Activated CD4-positive, alpha-beta T cell treated with anti-CD3 and anti-CD28 coated beads for 24 hours (primary cell): ENCODE results near the gene CMA1.
"Not testable (repeated sequence)": the region's sequence is repeated elsewhere in the genome, so short reads cannot be mapped to it uniquely, and the experiment has no call there.

ENCODE experiments used
- DNase-seq, 2 donors: peaks; one replicate each; pipeline ENCODE4 v3.0.0-alpha.2; 2020; ENCODE audit warnings: low read depth in 2 of 2

CMA1 gene, protein sequence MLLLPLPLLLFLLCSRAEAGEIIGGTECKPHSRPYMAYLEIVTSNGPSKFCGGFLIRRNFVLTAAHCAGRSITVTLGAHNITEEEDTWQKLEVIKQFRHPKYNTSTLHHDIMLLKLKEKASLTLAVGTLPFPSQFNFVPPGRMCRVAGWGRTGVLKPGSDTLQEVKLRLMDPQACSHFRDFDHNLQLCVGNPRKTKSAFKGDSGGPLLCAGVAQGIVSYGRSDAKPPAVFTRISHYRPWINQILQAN

DNA sequence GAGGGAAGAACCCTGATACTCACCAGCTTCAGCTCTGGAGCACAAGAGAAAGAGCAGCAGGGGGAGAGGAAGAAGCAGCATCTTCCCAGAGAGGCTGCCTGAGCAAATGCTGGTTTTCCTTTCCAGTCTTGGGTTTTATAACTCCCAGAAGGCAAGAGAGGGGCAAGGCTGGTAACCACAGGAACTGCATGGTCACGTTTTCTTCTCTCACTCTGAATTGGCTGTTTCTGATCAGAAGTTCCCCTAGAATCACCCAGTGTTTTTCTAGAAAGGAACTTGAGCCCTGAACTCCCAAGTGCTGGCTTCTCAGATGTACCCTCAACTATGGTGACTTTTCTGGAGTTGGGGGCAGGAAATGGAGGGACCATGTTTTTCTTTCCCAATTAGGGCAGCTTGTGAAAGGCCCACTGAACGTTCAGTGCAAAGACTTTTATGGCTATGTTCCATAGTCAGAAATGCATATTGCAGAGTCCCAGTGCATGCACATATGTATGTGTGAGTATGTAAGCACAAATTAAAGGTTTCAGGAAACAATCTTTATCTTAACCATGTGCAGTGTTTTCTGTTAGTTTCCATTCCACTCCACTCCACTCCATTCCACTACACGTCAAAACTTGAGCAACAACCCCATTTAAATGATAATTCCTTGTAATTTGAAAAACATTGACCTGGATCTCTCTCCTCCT is at the start of gene CMA1:
Gene CMA1, minus strand, starts transcription at position 111 of the 686 bp plus-strand sequence. Its CDS starts 30 bp downstream, at position 81.
- no peak for DNase-seq

DNA sequence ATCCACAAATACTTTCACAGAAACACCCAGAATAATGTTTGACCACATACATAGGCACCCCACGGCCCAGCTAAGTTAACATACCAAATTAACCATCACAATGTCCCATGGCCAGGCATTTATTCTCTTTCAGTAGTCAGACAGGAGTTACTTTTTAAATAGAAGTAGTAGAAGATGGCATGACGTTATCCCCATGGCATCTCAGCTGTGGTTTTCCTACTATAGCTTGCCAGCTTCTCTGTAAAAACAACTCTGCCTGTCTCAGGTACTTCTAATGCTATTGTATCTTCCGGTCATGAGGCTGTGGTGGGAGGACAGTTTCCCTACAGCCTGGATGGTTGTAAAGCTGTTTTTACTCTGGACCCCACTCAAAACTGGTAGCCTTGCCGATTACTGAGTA is 48.7 kb upstream of the CMA1 start:
- DNase-seq, result no peak

DNA sequence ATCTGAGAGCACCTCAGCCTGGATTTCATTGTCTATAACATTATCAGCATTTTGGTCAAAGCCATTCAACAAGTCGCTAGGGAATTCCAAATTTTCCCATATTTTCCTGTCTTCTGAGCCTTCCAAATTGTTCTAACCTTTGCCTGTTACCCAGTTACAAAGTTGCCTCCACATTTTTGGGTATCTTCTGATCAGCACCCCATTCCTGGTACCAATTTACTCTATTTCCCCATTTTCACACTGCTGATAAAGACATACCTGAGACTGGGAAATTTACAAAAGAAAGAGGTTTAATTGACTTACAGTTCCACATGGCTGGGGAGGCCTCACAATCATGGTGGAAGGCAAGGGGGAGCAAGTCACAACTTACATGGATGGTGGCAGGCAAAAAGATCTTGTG is 41.0 kb upstream of the CMA1 start:
- DNase-seq, result not testable (repeated sequence)

DNA sequence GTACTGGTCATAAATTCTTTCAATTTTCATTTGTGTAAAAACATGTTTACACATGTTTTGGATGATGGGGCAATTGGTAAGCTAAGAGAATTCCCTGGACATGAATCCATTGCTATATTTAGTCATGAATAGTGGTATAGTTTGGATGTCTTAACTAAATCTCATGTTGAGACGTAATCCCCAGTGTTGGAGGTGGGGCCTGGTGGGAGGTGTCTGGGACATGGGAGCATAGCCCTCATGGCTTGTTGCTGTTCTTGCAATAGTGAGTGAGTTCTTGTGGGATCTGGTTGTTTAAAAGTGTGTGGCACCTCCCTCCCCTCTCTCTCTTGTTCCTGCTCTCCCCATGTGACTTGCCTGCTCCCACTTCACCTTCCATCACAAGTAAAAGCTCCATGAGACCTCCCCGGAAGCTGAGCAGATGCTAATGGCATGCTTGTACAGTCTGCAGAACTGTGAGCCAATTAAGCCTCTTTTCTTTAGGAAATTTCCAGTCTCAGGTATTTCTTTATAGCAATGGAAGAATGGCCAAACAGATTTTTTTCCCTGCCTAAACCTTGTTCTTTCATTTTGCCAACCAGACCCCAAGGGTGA is 34.4 kb upstream of the CMA1 start:
- no peak for DNase-seq

DNA sequence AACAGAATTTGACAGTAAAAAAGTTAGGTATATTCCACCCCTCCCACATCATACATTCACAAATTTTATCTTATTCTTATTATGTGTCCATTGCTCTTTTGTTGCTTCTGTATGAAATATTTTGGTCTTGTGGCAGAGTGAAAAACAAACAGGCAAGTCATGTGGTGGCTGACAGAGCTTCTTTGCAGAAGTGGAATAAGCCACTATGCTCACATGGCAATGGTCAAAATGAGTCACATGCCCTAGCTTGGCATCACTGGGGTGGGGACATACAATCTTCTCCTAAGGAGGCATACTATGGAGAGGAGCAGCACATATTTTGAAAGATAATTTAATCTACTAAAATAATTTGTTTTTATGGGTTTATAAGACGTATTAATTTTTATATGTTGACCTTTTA is 27.7 kb upstream of the CMA1 start:
- DNase-seq, result no peak

DNA sequence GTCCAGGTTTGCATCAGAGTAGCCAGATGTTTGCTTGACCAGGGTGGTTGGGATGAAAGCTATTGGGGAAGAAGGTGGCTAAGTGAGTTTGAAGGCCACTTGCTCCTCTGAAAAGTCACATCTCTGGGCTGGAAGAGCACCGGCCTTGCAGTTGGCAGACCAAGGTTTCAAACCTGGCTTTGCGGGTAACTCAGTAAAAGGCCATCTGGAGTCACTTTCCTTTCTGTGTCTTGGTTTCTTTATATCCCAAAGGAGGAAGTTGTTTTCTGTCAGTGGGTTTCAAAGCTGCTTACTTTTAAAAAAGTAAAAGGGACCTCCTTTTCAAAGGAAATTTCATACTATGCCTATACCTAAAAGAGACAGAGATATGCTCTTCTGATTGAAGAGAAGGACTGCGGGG is 26.2 kb upstream of the CMA1 start:
- no peak for DNase-seq

DNA sequence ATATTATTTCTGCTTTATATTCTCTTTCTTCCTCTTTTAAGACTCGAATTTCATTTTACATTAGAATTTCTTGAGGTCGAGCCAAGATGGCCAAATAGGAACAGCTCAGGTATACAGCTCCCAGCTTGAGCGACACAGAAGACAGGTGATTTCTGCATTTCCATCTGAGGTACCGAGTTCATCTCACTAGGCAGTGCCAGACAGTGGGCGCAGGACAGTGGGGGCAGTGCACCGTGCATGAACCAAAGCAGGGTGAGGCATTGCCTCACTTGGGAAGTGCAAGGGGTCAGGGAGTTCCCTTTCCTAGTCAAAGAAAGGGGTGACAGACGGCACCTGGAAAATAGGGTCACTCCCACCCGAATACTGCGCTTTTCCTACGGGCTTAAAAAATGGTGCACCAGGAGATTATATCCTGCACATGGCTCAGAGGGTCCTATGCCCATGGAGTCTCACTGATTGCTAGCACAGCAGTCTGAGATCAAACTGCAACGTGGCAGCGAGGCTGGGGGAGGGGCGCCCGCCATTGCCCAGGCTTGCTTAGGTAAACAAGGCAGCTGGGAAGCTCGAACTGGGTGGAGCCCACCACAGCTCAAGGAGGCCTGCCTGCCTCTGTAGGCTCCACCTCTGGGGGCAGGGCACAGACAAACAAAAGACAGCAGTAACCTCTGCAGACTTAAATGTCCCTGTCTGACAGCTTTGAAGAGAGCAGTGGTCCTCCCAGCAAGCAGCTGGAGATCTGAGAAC is 18.0 kb upstream of the CMA1 start:
- not testable (repeated sequence) for DNase-seq

DNA sequence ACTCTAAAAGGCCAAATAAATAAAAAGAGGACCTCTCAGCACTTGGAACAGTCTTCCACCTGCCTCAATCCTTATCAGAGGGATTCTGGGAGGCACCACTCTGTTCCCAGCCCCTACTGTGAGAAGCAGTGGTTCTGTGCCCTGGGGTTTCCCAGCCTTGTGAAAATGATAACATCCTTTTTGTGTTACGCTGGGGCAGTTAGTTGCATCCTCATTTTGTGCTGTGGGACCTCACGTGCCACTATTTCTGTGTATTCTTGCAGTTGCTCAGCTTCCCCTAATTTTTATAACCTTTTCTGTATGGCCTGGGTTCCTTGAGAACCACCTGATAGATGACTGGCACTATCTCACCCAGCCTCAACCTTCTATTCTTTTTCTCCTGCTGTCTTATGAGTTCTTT is 10.8 kb upstream of the CMA1 start:
- no peak for DNase-seq

DNA sequence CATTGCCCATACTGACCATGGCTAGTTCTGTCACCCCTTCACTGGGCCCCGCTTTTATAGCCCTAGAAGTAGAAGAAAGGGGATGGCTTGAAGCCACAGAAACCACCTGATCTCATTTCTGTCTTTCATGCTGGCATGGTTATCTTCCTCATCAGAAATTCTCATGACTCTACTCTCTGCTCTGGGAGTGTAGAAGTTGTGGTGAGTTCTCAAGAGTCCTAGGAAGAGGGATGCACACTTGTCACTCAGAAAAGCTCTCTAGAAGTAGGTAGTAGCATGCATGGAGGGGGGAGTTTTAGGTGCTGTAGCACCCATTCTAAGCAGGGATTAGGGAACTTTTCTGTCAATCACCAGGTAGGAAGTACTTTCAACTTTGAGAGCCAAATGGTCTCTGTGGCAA is 6.1 kb upstream of the CMA1 start:
- no peak for DNase-seq

DNA sequence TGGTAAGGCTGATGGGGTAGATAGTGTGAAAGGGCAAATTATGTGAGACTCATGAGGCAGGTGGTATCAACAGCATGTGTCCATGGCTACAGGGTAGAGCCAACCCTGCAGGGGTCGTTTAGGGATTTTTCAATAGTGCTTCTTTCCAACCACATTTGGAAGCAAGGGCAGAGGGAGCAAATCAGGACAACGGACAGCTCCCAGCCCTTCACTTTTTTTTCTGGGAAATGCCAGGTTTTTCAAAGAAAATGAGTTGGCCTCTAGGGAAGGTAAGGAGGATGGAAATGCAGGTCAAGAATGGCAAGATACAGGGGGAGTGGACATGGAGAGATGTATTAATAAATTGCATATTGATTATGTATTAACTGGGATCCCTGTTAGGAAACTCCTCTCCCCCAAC is 4.9 kb upstream of the CMA1 start:
- DNase-seq, result no peak

DNA sequence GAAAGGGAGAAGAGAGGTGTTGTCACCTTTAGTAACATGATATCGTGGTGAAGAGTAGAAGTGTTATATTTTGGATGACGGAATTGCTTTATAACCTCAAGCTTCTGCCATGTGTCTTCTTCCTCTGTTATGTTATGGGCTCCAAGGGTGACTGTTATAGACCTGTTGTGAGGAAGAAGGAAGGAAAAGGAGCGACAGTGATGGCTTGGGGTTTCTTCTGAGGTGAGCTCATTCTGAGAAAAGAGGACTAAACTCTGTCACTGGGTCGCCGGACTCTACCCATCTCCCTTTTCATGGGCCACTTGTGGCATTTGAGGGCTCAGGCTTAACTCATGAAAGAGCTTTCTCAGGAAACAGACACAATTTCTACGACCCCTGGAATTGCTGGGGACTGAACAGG is 1.6 kb downstream of the CMA1 start:
- DNase-seq, result no peak

DNA sequence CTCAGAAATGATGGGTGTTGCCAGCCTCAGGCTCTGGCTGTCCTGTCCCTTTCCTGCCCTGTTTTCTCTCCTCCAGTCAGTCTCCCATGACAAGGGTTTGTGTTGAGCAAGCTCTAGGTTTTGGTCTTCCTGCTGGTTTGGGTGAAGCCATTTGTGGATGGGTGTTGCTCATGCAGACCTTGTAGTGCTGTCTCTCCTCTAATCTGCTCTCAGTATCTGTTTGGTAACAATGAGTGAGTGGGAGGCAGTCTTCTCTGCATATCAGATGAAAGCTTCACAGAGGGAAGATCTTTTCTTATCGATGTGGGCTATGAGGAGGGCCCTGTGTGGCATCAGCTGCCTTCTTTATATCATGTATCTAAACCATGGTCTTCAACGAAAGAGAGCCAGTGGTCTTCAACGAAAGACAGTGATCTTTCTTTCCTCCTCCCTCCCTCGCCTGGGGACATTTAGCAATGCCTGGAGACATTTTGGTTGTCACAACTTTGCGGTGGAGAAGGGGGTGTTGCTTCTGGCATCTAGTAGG is 3.6 kb downstream of the CMA1 start:
- DNase-seq, result no peak

DNA sequence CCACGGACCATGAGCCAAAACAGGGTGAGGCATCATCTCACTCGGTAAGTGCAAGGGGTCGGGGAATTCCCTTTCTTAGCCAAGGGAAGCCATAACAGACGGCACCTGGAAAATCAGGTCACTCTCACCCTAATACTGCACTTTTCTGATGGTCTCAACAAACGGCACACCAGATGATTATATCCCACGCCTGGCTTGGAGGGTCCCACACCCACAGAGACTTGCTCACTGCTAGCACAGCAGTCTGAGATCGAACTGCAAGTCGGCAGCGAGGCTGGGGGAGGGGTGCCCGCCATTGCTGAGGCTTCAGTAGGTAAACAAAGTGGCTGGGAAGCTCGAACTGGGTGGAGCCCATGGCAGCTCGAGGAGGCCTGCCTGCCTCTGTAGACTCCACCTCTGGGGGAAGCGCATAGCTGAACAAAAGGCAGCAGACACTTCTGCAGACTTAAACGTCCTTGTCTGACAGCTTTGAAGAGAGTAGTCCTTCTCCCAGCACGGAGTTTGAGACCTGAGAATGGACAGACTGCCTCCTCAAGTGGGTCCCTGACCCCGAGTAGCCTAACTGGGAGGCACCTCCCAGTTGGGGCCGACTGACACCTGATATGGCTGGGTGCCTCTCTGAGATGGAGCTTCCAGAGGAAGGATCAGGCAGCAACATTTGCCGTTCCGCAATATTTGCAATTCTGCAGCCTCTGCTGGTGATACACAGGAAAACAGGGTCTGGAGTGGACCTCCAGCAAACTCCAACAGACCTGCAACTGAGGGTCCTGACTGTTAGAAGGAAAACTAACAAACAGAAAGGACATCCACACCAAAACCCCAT is 16.3 kb downstream of the CMA1 start:
- not testable (repeated sequence) for DNase-seq

DNA sequence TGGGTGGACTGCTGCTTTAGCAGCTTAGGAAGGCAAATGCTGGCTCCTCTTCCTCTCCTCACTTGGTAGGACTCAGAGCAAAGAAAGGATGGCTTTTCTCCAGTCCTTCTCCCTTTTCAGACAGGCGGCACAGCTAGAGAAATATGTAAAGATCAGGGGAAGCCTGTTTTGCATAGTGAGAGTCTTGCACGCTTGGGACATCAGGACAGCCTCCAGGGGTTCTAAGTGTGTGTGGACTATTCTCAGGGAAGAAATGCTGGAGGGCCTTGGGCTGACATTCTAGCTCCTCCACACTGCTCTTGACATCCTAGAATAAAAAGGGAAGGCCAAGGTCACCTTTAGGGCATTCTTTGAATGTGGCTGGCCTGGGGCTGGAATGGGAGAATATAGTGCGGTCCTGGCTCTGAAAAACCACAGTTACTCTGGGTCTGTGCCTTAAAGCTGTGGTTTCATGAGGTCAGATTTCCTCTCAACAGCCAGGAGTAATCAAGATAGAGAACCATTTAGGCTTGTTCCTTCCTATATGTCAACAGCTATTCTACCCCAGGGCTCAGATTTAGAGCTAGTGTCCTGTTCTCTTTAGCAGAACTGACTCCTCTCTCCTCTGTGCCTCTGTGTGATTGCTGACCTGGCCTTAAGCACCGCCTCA is 24.3 kb downstream of the CMA1 start:
- no peak for DNase-seq

DNA sequence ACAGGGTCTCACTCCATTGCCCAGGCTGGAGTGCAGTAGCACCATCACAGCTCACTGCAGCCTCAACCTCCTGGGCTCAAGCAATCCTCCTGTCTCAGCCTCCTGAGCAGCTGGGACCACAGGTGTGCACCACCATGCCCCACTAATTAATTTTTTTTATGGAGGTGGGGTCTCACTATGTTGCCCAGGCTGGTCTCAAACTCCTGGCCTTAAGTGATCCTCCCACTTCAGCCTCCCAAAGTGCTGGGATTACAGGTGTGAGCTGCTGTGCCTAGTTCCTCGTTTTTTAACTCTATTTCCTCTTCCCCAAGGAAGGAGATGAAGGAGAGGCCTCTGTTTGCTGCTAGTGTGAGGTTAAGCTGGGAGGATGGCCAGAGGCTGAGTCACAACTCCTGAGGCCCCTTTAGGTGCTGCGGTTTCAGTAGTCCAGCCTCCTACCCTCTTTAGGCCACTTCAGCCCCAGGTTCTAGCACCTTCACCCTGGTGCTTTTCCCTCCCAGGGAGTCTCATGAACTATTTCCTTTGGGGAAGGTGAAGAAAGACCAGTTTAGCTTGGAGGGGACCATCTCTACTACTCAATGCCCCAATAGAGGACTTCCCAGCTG is 25.3 kb downstream of the CMA1 start:
- not testable (repeated sequence) for DNase-seq

DNA sequence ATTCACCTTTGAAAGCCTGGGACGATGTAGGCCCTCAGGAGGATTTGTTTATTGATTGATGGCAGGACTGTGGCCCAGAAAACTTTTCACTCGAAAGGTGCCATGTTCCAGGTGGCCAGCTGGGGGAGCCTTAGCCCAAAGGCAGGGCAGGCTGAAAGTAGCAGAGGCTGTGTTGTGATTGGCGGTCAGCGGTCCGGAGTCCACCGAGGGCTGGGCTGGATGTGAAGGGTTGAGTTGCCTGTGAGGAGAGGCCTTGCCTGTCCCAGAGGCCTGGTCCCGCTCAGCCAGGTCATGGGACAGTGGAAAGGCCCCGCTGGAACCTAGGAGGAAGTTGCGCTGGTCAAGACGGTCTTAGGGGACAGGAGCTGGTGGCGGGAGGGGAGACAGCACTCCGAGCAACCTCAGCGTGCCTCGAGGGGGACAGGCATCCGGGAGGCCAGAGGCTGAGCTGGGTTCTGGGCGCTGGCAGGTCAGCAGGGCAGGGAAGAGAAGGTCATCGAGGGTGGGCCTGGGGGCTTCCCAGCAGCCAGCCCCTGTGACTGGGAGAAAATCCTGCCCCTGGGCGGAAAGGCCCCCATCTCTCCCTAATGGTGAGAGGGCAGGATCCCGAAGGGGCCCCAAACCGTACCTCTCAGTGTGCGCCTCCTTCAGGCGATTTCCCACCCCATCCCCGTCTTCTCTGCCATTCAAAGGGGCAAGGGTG is 26.3 kb downstream of the CMA1 start:
- DNase-seq, result peak; percentile 12 to 46

DNA sequence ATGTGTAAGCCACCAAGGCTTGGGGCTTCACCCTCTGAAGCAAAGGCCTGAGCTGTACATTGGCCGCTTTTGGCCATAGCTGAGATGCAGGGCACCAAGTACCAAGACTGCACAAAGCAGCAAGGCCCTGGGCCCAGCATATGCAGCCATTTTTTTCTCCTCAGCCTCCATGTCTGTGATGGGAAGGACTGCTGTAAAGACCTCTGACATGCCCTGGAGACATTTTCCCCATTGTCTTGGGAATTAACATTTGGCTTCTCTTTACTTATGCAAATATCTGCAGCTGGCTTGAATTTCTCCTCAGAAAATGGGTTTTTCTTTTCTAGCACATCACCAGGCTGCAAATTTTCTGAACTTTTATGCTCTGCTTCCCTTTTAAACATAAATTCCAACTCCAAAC is 28.1 kb downstream of the CMA1 start:
- DNase-seq, result not testable (repeated sequence)

DNA sequence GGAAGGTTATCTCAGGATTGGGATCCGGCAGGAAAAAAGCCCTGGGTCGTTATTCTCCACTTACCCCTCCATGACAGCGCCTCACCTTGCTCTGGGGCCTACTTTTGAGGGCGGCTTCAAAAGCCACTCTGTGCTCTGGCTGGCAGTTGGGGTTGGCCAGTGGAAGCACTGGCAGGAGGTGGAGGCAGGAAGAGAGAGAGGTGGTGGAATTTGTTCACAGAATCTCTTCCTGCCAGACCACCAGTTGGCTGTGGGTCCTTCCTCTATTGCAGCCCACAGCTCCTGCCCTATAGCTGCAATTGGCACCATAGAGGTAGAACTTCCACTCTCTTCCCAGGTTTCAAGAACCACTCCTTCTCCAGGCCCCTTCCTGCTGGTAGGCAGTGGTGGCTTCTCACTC is 32.8 kb downstream of the CMA1 start:
- DNase-seq, result no peak

DNA sequence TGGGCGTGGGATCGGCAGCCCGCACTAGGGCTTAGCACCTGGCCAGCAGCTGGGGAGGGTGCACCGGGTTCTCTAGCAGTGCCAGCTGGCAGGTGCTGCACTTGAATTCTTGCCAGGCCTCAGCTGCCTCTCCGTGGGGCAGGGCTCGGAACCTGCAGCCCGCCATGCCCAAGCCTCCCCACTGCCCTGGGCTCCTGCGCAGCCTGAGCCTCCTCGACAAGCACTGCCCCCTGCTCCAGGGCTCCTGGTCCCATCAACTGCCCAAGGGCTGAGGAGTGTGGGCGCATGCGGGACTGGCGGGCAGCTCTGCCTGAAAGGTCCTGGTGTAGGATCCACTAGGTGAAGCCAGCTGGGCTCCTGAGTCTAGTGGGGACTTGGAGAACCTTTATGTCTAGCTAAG is 34.9 kb downstream of the CMA1 start:
- no peak for DNase-seq

DNA sequence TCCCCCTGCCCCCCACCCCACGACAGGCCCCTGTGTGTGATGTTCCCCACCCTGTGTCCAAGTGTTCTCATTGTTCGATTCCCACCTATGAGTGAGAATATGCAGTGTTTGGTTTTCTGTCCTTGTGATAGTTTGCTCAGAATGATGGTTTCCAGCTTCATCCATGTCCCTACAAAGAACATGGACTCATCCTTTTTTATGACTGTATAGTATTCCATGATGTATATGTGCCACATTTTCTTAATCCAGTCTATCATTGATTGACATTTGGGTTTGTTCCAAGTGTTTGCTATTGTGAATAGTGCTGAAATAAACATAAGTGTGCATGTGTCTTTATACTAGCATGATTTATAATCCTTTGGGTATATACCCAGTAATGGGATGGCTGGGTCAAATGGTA is 37.6 kb downstream of the CMA1 start:
- not testable (repeated sequence) for DNase-seq
